HL-60 (cell line): ENCODE data around the gene RASSF1.

Experiments
- DNase-seq, 2 experiments: peaks; one replicate each; pipeline ENCODE4 v3.0.0-alpha.2; 2010 to 2020; ENCODE audit warnings: low read depth in 1 of 2, low spot score in 1 of 2
- H3K27ac ChIP-seq: fragments of 250-450 bp; sonication (Bioruptor Pico); replicated peaks from 2 replicates; pipeline ENCODE4 v1.5.1; 2020; ENCODE audit warnings: mild to moderate bottlenecking, moderate library complexity
- H3K27me3 ChIP-seq: fragments of 250-450 bp; sonication (Bioruptor Pico); 2 replicates; pipeline ENCODE4 v1.5.1; 2021; ENCODE audit warnings: mild to moderate bottlenecking, moderate library complexity; ENCODE audit not compliant: insufficient read depth, poor library complexity, severe bottlenecking
- H3K4me3 ChIP-seq: replicated peaks from 2 replicates; pipeline ENCODE4 v1.5.1; 2011; ENCODE audit warnings: mild to moderate bottlenecking, control low read depth, low read length; ENCODE audit not compliant: insufficient read depth
- GABPA ChIP-seq: IDR thresholded peaks from 2 replicates; pipeline ENCODE4 v1.6.1; 2012; ENCODE audit warnings: low read depth
- POLR2AphosphoS5 ChIP-seq: IDR thresholded peaks from 2 replicates; pipeline ENCODE4 v1.6.1; 2012; ENCODE audit warnings: low read depth
- SPI1 ChIP-seq: IDR thresholded peaks from 2 replicates; pipeline ENCODE4 v1.6.1; 2012; ENCODE audit warnings: low read depth, mild to moderate bottlenecking, borderline replicate concordance
- TF ChIP-seq, protein P1 (sequence below): IDR thresholded peaks from one replicate; pipeline ENCODE4 v1.5.1; 2011; ENCODE audit warnings: low read length, control low read depth, inconsistent platforms; ENCODE audit not compliant: insufficient read depth
- TF ChIP-seq, protein P2 (sequence below): IDR thresholded peaks from 2 replicates; pipeline ENCODE4 v1.6.1; 2012; ENCODE audit warnings: low read depth; ENCODE audit not compliant: insufficient replicate concordance

The RASSF1 gene

DNA sequence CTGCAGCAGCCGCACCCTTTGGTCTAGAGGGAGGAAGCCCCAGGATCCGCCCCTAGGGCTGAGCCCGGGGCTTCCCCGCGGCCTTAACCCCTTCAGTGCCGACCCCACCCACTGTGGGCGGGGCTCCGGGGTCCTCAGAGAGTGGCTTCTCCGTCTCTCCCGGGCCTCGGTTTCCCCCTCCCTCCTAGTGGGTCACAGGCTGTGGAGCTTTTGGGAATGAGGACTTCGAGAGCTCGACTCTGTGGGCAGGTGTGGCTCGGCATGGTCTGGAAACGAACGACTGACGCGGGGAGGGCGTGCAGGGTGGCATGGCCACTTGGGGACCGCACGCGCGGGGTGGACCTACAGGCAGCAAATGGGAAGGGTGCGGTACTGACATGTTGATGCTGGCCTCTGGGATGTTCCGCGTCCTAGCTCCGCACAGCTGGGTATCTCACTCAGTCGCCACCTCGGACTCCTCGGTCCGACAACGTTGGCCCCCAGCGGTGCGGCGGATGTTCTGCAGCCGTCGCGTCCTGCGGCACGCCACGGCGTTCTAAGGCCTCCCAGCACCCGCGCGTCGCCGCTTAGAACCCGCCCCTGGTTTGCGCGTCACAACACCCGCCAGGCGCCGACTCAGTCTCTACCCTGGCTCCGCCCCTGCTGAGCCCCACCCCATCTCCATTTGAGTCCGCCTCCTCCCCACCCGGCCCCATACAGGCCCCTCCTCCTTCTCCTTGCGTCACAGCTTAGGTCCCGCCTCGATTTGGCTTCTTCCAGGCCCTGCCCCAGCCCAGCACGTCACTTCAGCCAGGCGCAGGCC is 41.6 kb downstream of the RASSF1 start, which contains the start of the genes HYAL3 and NAA80:
TSS of gene HYAL3 (minus strand) at position 570 of the 802 bp plus-strand sequence. CDS start 3,803 bp downstream, outside the sequence.
TSS of gene NAA80 (minus strand) at position 570 of the 802 bp plus-strand sequence. CDS start 1,942 bp downstream, outside the sequence.
- DNase-seq = peak; percentile 100
- no peak for TF ChIP-seq GABPA
- TF ChIP-seq POLR2AphosphoS5 = peak; percentile 55; the same call in 1 of the 2 replicates
- TF ChIP-seq, protein P1, sequence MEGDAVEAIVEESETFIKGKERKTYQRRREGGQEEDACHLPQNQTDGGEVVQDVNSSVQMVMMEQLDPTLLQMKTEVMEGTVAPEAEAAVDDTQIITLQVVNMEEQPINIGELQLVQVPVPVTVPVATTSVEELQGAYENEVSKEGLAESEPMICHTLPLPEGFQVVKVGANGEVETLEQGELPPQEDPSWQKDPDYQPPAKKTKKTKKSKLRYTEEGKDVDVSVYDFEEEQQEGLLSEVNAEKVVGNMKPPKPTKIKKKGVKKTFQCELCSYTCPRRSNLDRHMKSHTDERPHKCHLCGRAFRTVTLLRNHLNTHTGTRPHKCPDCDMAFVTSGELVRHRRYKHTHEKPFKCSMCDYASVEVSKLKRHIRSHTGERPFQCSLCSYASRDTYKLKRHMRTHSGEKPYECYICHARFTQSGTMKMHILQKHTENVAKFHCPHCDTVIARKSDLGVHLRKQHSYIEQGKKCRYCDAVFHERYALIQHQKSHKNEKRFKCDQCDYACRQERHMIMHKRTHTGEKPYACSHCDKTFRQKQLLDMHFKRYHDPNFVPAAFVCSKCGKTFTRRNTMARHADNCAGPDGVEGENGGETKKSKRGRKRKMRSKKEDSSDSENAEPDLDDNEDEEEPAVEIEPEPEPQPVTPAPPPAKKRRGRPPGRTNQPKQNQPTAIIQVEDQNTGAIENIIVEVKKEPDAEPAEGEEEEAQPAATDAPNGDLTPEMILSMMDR = no peak
- TF ChIP-seq, protein P2, sequence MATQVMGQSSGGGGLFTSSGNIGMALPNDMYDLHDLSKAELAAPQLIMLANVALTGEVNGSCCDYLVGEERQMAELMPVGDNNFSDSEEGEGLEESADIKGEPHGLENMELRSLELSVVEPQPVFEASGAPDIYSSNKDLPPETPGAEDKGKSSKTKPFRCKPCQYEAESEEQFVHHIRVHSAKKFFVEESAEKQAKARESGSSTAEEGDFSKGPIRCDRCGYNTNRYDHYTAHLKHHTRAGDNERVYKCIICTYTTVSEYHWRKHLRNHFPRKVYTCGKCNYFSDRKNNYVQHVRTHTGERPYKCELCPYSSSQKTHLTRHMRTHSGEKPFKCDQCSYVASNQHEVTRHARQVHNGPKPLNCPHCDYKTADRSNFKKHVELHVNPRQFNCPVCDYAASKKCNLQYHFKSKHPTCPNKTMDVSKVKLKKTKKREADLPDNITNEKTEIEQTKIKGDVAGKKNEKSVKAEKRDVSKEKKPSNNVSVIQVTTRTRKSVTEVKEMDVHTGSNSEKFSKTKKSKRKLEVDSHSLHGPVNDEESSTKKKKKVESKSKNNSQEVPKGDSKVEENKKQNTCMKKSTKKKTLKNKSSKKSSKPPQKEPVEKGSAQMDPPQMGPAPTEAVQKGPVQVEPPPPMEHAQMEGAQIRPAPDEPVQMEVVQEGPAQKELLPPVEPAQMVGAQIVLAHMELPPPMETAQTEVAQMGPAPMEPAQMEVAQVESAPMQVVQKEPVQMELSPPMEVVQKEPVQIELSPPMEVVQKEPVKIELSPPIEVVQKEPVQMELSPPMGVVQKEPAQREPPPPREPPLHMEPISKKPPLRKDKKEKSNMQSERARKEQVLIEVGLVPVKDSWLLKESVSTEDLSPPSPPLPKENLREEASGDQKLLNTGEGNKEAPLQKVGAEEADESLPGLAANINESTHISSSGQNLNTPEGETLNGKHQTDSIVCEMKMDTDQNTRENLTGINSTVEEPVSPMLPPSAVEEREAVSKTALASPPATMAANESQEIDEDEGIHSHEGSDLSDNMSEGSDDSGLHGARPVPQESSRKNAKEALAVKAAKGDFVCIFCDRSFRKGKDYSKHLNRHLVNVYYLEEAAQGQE = no peak
- peak; percentile 53; the same call in 1 of the 2 replicates for TF ChIP-seq SPI1
- H3K27me3 ChIP-seq = no peaks in the 10 kb centered on the region
- peak within 1 kb of the TSS; percentile 89 for H3K27ac ChIP-seq
- peak within 1 kb of the TSS; percentile 69 for H3K4me3 ChIP-seq

DNA sequence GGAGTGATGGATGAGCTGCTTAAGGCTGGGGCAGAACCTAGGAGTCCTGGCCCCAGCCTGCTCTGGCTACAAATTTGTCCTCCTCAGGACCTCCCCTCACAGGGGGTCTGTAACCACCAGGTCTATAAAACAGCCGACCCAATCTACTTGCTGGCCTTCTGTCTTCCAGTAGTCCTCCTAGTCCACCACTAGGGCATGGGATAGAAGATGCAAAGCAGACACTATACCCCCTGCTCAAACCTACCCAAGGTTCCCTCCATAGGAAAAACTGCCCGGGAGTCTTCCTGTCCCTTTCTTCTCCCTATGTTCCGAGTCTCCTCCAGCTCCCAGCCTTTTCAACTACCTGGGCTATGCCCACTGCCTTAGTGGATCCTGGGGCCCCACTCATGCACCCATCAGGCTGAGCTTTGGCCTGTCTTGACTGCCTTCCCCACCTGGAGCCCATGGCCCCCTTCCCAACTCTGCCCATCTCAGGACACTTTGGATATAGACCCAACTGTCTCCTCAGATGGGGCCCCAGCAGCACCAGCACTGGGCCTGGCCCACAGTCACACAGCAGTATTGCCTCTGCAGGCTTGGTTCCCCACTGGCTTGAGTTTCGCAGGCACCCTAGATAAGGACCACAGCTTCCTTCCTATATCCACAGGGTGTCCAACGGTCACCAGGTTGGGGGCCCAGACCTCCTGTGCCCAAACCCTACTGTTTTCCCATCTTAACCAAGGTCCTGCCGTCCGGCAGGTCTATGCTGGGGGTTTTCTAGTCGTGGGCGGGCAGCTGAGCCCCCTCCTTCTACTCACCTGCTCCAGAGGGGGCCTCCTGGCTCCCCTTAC is 42.5 kb downstream of the RASSF1 start:
- Histone ChIP-seq H3K27ac (peak overlapping the region; percentile 87), H3K4me3 (peak overlapping the region; percentile 69), H3K27me3 (no peaks in the 10 kb centered on the region)
- no peak for TF ChIP-seq GABPA
- TF ChIP-seq, protein P1 = no peak
- peak in 1 of 2 experiments; percentile 65 for DNase-seq

DNA sequence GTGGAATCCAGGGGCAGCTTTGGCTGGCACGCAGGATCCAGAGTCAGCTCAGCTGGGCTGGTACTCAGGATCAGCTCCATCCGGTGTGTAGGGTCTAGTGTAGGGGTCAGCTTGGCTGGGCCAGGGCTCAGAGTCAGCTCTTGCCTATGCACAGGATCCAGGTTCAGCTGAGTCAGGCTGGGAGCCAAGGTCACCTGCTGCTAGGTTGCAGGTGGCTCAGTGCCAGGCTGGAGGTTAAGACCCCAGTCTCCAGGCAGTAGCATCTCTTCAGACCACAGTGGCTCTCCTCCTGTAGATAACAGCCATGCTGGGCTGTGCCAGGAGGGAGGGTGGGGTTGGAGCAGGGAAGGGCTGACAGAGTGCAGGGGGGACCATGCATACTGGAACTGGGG is 43.3 kb downstream of the RASSF1 start:
- H3K27me3 ChIP-seq = no peaks in the 10 kb centered on the region
- no peak for DNase-seq
- H3K27ac ChIP-seq = peak overlapping the region; percentile 87
- TF ChIP-seq SPI1 = no peak
- TF ChIP-seq, protein P2 = no peak
- TF ChIP-seq POLR2AphosphoS5 = no peak
- TF ChIP-seq GABPA = no peak
- no peak overlapping the region for H3K4me3 ChIP-seq
